ENCODE data around the gene TSSK6. TPM values are rescaled to one million over a fixed set of nuclear protein-coding genes. Genes with fewer than 3 reads are reported as not detected.

Gene TSSK6
- total RNA-seq, 1 donor from 2014 or later = 2.3 TPM

DNA sequence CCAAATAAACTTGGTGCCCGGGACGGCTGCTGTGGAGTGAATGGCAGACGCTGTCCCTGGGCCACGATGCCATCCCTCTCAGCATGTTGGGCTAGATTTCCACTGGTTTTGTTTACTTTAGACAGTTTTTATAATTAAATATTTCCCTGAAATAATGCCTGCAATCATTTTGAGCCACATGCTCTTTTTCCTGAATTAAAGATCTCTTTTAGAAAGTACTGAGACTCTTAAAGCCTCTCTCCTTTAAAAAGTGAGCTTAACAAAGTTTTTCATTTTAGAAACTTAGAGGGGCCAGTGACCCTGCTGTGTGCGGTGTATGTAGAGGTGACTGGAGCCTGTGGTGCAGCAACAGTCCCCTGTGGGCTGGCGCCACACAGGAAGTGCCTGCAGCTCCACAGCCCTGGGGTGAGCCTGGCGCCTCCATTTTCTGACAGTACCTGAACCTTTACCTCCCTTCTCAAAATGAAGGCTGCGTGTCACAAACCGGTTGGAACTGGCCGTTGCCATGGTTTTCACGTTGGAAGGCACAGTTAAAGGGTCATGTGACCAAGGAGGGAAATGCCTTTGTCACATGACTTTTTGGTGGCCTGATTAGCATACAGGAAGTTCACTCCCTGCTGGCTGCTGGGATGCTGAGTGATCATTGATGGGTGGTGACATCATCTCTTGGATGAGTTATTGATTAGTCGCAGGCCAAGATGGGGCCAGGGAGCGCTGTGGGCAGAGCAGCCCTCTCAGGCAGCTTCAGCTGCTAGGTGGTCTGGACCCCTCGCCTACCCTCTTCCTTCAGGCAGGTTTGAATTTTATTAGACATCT lies 26.3 kb downstream of the TSSK6 start:
- H3K4me1 Mint-ChIP-seq (ENCODE audit: unreplicated experiment) = peaks cover 54% of the 10 kb centered on the region
- TF ChIP-seq, protein P1, sequence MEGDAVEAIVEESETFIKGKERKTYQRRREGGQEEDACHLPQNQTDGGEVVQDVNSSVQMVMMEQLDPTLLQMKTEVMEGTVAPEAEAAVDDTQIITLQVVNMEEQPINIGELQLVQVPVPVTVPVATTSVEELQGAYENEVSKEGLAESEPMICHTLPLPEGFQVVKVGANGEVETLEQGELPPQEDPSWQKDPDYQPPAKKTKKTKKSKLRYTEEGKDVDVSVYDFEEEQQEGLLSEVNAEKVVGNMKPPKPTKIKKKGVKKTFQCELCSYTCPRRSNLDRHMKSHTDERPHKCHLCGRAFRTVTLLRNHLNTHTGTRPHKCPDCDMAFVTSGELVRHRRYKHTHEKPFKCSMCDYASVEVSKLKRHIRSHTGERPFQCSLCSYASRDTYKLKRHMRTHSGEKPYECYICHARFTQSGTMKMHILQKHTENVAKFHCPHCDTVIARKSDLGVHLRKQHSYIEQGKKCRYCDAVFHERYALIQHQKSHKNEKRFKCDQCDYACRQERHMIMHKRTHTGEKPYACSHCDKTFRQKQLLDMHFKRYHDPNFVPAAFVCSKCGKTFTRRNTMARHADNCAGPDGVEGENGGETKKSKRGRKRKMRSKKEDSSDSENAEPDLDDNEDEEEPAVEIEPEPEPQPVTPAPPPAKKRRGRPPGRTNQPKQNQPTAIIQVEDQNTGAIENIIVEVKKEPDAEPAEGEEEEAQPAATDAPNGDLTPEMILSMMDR (conservative IDR thresholded peaks at IDR 0.05) = no peak
- H3K4me3 Mint-ChIP-seq = peak overlapping the region; percentile 77
- no peak for DNase-seq (ENCODE audit: extremely low spot score, unreplicated experiment)
- H3K27ac Mint-ChIP-seq = peak overlapping the region; percentile 94
- H3K27me3 Mint-ChIP-seq = no peaks in the 10 kb centered on the region
- no peaks in the 10 kb centered on the region for H3K36me3 Mint-ChIP-seq
- H3K9me3 Mint-ChIP-seq = no peaks in the 10 kb centered on the region

DNA sequence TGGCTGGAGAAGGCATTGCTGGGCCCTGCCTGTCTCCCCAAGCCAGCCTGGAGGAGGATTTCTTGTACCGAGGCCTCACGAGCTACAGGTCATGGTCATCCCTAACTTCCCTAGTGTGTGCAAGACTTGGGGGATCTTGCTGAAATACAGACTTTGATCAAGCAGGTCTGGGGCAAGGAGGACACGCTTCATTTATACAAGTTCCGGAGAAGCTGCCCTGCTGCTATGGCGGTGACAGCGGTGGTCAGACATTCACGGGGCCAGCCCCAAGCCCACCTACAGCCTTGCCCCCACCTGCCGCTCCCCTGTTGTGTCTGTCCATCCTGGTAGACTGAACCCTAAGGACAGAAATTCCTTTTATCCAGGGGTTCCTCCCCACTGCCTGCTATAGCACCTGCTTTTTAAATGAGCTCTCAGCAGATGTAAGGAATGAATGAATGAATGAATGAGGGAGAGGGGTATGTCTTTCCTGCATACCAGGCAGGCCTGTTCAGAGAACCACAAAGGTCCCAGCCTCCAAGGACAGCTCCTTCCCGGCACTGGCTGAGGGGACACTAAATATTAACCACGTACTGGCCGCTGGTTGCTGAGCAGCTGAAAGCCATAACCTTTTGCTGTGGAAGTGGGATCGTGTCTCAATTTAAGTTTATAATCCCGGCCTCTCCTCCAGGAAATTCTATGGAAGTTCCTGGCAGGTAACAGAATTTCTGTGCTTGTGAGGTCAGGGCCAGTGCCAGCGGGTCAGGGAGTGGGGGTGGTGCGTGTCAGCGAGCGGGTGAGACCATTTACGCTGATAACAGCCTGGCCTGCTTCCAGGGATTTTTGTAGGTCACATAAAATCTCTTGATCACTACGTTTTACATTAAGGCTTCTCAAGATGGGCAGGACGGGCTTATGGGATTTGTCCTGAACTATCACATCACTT lies 27.1 kb downstream of the TSSK6 start:
- H3K9me3 Mint-ChIP-seq = no peaks in the 10 kb centered on the region
- peaks cover 56% of the 10 kb centered on the region for H3K4me1 Mint-ChIP-seq (ENCODE audit: unreplicated experiment)
- DNase-seq (ENCODE audit: extremely low spot score, unreplicated experiment) = no peak
- TF ChIP-seq, protein P1 (conservative IDR thresholded peaks at IDR 0.05) = no peak
- peak overlapping the region; percentile 94 for H3K27ac Mint-ChIP-seq
- peak overlapping the region; percentile 77 for H3K4me3 Mint-ChIP-seq
- no peaks in the 10 kb centered on the region for H3K27me3 Mint-ChIP-seq
- peaks cover 2% of the 10 kb centered on the region for H3K36me3 Mint-ChIP-seq

DNA sequence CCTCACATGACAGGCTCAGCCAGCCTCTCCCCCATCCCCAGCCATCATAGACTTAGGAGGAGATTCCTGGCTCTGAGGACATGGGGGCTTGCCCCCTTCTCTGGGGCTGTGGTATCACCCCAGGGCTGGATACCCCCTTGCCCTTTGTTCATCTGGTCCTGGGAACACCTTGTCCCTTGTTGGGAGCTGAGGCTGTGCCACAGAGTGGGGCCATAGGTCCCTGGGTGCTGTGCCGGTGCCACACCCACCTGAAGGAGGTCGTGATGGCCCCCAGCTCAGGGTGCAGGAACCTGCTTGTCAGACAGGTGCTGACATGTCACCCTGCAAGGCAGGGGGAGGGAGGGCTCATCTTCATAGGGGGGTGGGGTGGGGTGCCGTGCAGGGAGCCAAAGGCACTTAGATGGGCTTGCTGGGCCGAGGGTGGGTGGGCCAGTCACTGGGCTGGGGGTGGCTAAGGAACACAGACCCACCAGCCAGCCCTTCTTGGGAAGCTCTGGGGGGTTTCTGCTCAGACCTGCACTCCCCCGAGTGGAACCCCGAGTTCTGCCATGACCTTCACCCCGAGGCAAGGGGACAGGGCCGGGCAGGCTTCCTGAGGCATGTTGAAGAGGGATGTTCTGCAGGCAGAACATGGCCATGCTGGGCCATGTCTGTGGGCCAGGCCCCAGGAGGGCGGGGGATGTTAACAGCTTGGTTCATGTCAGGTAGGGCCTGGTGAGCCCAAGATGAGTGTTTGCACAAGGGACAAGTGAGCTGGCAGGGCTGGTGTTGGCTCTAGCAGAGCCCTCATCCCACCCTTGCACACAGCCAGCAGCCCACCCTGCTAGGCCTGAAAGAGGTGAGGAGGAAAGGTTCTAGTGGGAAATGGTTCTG lies 28.0 kb downstream of the TSSK6 start:
- Mint-ChIP-seq H3K27ac (peak overlapping the region; percentile 94), H3K9me3 (no peaks in the 10 kb centered on the region), H3K36me3 (peaks cover 4% of the 10 kb centered on the region), H3K4me3 (no peak overlapping the region), H3K4me1 (ENCODE audit: unreplicated experiment) (peaks cover 65% of the 10 kb centered on the region), H3K27me3 (no peaks in the 10 kb centered on the region)
- DNase-seq (ENCODE audit: extremely low spot score, unreplicated experiment) = no peak
- TF ChIP-seq, protein P1 (conservative IDR thresholded peaks at IDR 0.05) = no peak

DNA sequence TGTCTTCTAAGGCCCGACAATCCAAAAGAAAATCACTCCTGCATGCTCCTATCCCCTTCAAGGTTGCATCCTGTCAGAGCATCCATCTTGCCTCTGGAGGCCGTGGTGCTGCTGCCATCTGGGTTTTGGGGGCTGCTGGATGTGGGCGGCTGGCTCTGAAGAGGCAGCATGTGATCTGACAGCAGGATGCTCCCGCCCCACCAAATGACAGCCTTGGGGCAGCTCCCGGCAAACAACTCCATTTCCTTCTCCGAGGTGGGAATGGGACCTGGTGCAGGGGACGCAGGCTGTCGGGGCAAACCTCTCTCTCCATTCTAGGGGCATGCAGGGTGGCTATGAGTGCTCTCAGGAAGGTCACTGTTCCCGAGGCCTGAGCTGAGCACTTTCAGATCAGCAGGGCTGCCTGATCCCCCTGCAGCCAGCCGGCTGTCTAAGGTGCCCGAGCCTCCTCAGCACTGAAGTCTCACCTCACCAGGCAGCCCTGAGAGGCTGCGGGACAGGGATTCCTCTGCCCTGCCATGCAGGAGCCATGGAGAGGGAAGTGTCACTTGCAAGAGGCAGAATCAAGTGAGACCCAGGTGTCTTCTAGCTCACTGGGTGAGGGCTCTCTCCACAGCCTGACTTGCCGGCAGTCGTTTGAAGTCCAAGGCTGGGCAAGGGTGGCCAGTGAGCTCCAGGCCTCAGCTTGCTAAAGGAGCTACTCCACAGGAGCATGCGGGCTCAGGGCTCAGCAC lies 28.8 kb downstream of the TSSK6 start:
- no peaks in the 10 kb centered on the region for H3K27me3 Mint-ChIP-seq
- TF ChIP-seq, protein P1 (conservative IDR thresholded peaks at IDR 0.05) = no peak
- H3K4me1 Mint-ChIP-seq (ENCODE audit: unreplicated experiment) = peaks cover 65% of the 10 kb centered on the region
- no peak for DNase-seq (ENCODE audit: extremely low spot score, unreplicated experiment)
- H3K27ac Mint-ChIP-seq = peak overlapping the region; percentile 94
- H3K9me3 Mint-ChIP-seq = no peaks in the 10 kb centered on the region
- peaks cover 4% of the 10 kb centered on the region for H3K36me3 Mint-ChIP-seq
- peak overlapping the region; percentile 41 for H3K4me3 Mint-ChIP-seq

DNA sequence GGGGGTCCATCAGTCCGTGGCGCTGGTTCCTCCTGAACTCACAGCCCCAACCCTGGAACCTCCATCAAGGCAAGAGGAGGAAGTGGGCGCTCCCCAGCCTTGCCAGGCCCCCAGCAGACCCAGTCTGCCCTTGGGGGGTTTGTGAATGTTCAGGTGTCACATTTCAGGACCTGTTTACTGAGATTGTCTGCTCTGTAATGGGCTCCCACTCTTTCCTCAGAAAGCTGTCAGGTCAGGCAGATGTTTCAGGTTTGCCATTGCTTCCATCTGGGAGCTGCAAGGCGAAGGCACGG lies 29.4 kb downstream of the TSSK6 start:
- Mint-ChIP-seq H3K4me3 (peak overlapping the region; percentile 34), H3K27me3 (no peaks in the 10 kb centered on the region), H3K36me3 (peaks cover 4% of the 10 kb centered on the region), H3K27ac (peak overlapping the region; percentile 94), H3K4me1 (ENCODE audit: unreplicated experiment) (peaks cover 65% of the 10 kb centered on the region), H3K9me3 (no peaks in the 10 kb centered on the region)
- TF ChIP-seq, protein P1 (conservative IDR thresholded peaks at IDR 0.05) = no peak
- DNase-seq (ENCODE audit: extremely low spot score, unreplicated experiment) = no peak

Measured in type B pancreatic cell (in vitro differentiated cells).